Measurements from ENCODE around the gene EMILIN2.
A peak's percentile ranks its signal among the peaks of the same experiment; 100 is the strongest.

EMILIN2 gene

GRCh38 chr18:2881088-2881839 is 34.5 kb downstream of the EMILIN2 start:
- peak; percentile 64 for DNase-seq (ENCODE audit: low read depth)
- TF ChIP-seq CTCF (IDR thresholded peaks at IDR 0.05; ENCODE audit: insufficient read depth, low read depth, low read length, missing control alignments) = no peak
- no peak overlapping the region for H3K4me3 ChIP-seq (ENCODE audit: low read length)

- no peak for DNase-seq (ENCODE audit: low read depth)
- TF ChIP-seq CTCF (IDR thresholded peaks at IDR 0.05; ENCODE audit: insufficient read depth, low read depth, low read length, missing control alignments) = no peak
- H3K4me3 ChIP-seq (ENCODE audit: low read length) = no peak overlapping the region
Observed at GRCh38 chr18:2881840-2882195, 35.0 kb downstream of the EMILIN2 start.

- no peak overlapping the region for H3K4me3 ChIP-seq (ENCODE audit: low read length)
- DNase-seq (ENCODE audit: low read depth) = no peak
- TF ChIP-seq CTCF (IDR thresholded peaks at IDR 0.05; ENCODE audit: insufficient read depth, low read depth, low read length, missing control alignments) = no peak
Observed at GRCh38 chr18:2882201-2882600, 35.4 kb downstream of the EMILIN2 start.

GRCh38 chr18:2883076-2883735 is 36.4 kb downstream of the EMILIN2 start:
- no peak overlapping the region for H3K4me3 ChIP-seq (ENCODE audit: low read length)
- TF ChIP-seq CTCF (IDR thresholded peaks at IDR 0.05; ENCODE audit: insufficient read depth, low read depth, low read length, missing control alignments) = no peak
- DNase-seq (ENCODE audit: low read depth) = no peak

- TF ChIP-seq CTCF (IDR thresholded peaks at IDR 0.05; ENCODE audit: insufficient read depth, low read depth, low read length, missing control alignments) = no peak
- DNase-seq (ENCODE audit: low read depth) = no peak
- no peak overlapping the region for H3K4me3 ChIP-seq (ENCODE audit: low read length)
Observed at GRCh38 chr18:2884706-2885285, 38.0 kb downstream of the EMILIN2 start.

- H3K4me3 ChIP-seq (ENCODE audit: low read length) = no peak overlapping the region
- DNase-seq (ENCODE audit: low read depth) = no peak
- TF ChIP-seq CTCF (IDR thresholded peaks at IDR 0.05; ENCODE audit: insufficient read depth, low read depth, low read length, missing control alignments) = no peak
Observed at GRCh38 chr18:2887470-2887869, 40.7 kb downstream of the EMILIN2 start.

Data from epithelial cell of esophagus (primary cell).